Kidney tubule cell (primary cell): ENCODE measurements around the gene TMEM126B.
A peak's percentile ranks its signal among the peaks of the same experiment; 100 is the strongest.

ENCODE experiments used
- DNase-seq: peaks from one replicate; pipeline ENCODE4 v3.0.0-alpha.2; 2018; ENCODE audit warnings: low spot score

TMEM126B gene

DNA sequence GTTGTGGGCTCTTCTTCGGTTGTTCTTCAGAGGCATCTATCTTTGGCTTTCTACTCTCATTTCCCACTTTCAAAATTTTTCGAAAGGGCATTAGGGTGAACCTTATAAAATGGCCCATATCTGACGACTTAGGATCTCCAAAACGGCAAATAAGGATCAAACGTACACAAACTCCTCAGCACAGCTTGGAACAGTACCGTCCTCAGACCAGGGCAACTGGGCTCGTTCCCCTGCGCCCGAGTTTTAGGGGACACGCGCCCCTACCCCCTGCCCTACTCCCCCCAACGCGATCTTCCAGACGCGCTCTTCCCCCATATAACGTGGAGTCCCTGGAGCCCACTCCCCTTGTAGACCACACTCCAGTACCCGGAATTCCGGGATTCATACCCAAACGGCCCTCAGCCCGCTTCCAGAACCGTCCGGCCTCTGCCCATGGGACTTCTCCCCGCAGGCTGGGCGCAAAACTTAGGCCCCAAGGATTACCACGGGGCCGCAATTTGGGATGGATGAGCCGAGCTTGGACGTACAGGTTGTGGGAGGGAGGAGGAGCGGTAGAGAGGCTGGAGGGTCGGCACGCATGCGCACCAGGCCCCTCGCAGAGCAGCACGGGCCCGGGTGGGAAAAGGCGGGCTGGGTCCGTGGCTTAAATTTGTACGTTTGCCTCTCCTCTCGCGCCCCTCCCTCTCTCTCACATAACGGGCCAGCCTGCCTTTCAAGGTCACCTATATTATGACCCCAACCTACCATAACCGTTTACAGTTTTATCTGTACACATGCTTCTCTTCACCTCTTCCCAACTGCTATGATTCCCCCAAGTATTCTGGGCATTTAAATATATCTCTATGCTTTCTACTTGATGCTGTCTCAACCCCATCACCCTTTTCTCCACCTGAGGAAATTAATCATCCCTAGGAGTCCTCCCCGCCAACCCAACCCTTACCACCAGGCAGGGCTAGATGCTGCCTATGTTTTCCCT, 54.2 kb downstream of the TMEM126B start:
- peak; percentile 63 for DNase-seq

DNA sequence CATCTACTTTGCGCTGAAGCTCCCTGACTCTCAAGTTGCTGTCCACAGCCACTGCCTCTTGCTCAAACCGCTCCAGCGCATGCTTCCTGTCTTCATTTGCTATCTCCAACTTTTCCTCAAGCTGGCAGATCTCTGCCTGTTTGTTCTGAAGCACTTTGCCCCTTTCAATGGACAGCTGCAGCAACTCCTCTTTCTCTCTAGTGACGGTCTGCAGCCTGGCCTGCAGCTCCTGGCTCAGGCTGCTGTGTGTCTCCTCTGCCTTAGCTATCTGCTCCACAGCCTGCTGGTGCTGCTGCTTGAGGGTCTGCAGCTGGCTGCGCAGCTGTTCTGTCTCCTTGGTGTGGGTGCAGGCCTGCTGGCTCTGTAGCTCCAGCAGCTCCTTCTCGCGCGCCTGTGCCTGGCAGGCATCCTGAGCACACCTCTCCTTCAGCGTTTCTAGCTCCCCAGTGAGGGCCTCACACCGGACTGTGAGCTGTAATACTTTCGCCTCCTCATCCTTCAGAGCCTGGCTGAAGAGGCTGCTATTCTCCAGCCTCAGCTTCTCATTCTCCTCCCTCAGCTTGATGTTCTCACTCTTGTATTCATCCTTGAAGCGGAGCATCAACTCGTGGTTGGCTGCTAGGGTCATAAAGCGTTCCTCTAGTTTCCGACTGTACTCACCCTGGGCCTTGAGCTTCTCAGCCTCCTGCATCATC, 56.9 kb downstream of the TMEM126B start:
- DNase-seq, result peak; percentile 22

DNA sequence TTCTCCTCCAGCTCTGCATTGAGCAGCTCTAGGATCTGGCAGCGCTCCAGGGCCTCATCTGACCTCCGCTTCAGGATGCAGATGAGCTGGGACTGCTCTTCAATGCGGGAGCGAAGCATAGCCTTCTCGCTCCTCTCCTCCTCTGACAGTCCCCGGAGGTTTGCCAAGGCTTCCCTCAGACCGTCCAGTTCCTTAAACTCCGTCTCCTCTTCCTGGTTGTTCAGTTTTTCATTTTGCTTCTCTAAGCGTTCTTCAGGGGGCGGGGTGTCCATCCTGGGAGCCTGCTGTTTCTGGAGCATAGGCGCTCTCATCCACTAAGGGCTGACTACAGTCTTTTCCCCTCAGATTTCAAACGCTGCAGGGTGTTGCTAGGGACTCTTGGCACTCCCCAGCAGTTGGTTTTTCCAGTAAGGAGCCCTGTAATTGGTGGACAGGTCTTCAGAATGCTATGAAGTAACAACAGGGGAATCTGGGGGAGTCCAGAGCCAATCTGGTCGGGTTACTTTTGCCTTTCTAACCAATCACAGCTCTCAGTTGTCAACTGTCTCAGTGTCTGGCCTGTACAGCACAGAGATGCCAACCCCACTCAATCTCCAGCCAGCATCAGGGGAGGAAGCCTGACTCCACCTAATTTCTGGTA, 57.5 kb downstream of the TMEM126B start, which contains the start of gene CCDC89:
Gene CCDC89 (minus strand): TSS at position 376 of the 640 bp plus-strand sequence. CDS start 65 bp downstream, at position 311.
- DNase-seq, result peak; percentile 96
